HG02885 (cell line): ENCODE results near the gene GPR156.
"Not testable (repeated sequence)": the region's sequence is repeated elsewhere in the genome, so short reads cannot be mapped to it uniquely, and the experiment has no call there.

Source experiments
- ATAC-seq: cut with Tn5 transposase; IDR thresholded peaks from one replicate; pipeline ENCODE4 v1.9.1; 2021; ENCODE audit warnings: mild to moderate bottlenecking; ENCODE audit not compliant: unreplicated experiment, poor library complexity

Gene GPR156

GRCh38 chr3:120168611-120169010, 116.4 kb downstream of the GPR156 start:
- no peak for ATAC-seq

- ATAC-seq = no peak
Measured at GRCh38 chr3:120168038-120168437, 117.0 kb downstream of the GPR156 start.

GRCh38 chr3:120167488-120167887, 117.5 kb downstream of the GPR156 start:
- no peak for ATAC-seq

GRCh38 chr3:120163816-120164215, 121.2 kb downstream of the GPR156 start:
- ATAC-seq = no peak

GRCh38 chr3:120163026-120163425, 122.0 kb downstream of the GPR156 start:
- ATAC-seq = no peak

GRCh38 chr3:120162400-120162799, 122.6 kb downstream of the GPR156 start:
- no peak for ATAC-seq

- ATAC-seq = no peak
Measured at GRCh38 chr3:120161902-120162301, 123.1 kb downstream of the GPR156 start.

GRCh38 chr3:120160050-120160449, 125.0 kb downstream of the GPR156 start:
- ATAC-seq = no peak

GRCh38 chr3:120157681-120158080, 127.3 kb downstream of the GPR156 start:
- no peak for ATAC-seq

GRCh38 chr3:120157113-120157512, 127.9 kb downstream of the GPR156 start:
- no peak for ATAC-seq

- no peak for ATAC-seq
Measured at GRCh38 chr3:120156699-120157098, 128.3 kb downstream of the GPR156 start.

GRCh38 chr3:120155694-120156093, 129.3 kb downstream of the GPR156 start:
- not testable (repeated sequence) for ATAC-seq

GRCh38 chr3:120155108-120155507, 129.9 kb downstream of the GPR156 start:
- ATAC-seq = no peak

- ATAC-seq = no peak
Measured at GRCh38 chr3:120153294-120153693, 131.7 kb downstream of the GPR156 start.

- no peak for ATAC-seq
Measured at GRCh38 chr3:120151791-120152190, 133.2 kb downstream of the GPR156 start.

GRCh38 chr3:120148187-120148949, 136.7 kb downstream of the GPR156 start:
- no peak for ATAC-seq

- ATAC-seq = peak; percentile 13
Measured at GRCh38 chr3:120147072-120147871, 137.8 kb downstream of the GPR156 start.

- peak; percentile 60 for ATAC-seq
Measured at GRCh38 chr3:120145542-120146285, 139.3 kb downstream of the GPR156 start.

GRCh38 chr3:120144267-120144666, 140.8 kb downstream of the GPR156 start:
- ATAC-seq = no peak

GRCh38 chr3:120143676-120144075, 141.3 kb downstream of the GPR156 start:
- ATAC-seq = no peak

- ATAC-seq = no peak
Measured at GRCh38 chr3:120142236-120142635, 142.8 kb downstream of the GPR156 start.
